Stomach smooth muscle (tissue), 2 donors: ENCODE measurements around the gene PPARG.
A peak's percentile ranks its signal among the peaks of the same experiment; 100 is the strongest.
"Not testable (repeated sequence)": the region's sequence is repeated elsewhere in the genome, so short reads cannot be mapped to it uniquely, and the experiment has no call there.

ENCODE experiments used
- H3K27ac ChIP-seq: one replicate; pipeline ENCODE4 v1.7.0; 2013; ENCODE audit warnings: mild to moderate bottlenecking, low read length, inconsistent platforms
- H3K27me3 ChIP-seq, 2 donors: one replicate each; pipeline ENCODE4 v1.7.0; 2013; ENCODE audit warnings: low read length in 2 of 2; ENCODE audit not compliant: insufficient read depth in 2 of 2, control insufficient read depth in 1 of 2
- H3K36me3 ChIP-seq, 2 donors: one replicate each; pipeline ENCODE4 v1.7.0; 2013; ENCODE audit warnings: low read length in 2 of 2; ENCODE audit not compliant: control insufficient read depth in 2 of 2, insufficient read depth in 2 of 2
- H3K4me1 ChIP-seq: one replicate; pipeline ENCODE4 v1.7.0; 2013; ENCODE audit warnings: low read length; ENCODE audit not compliant: control insufficient read depth, insufficient read depth
- H3K4me3 ChIP-seq, 2 donors: one replicate each; pipeline ENCODE4 v1.7.0; 2013; ENCODE audit warnings: low read length in 2 of 2
- H3K9ac ChIP-seq, 2 donors: one replicate each; pipeline ENCODE4 v1.7.0; 2013; ENCODE audit warnings: low read length in 2 of 2, mild to moderate bottlenecking in 1 of 2
- H3K9me3 ChIP-seq, 2 donors: one replicate each; pipeline ENCODE4 v1.7.0; 2013; ENCODE audit warnings: low read length in 2 of 2; ENCODE audit not compliant: control insufficient read depth in 2 of 2
- donor health status: healthy.
- donor health status: Pancreatic carcinoma.

PPARG gene

GRCh38 chr3:12279591-12280326, 9.1 kb upstream of the PPARG start:
- H3K27ac ChIP-seq: no peak overlapping the region
- H3K36me3 ChIP-seq: no peaks in the 10 kb centered on the region
- H3K9ac ChIP-seq: no peak overlapping the region
- H3K4me1 ChIP-seq: no peaks in the 10 kb centered on the region
- no peaks in the 10 kb centered on the region for H3K27me3 ChIP-seq
- no peaks in the 10 kb centered on the region for H3K9me3 ChIP-seq
- H3K4me3 ChIP-seq: no peak overlapping the region

GRCh38 chr3:12280357-12280806, 8.5 kb upstream of the PPARG start:
- H3K27ac ChIP-seq: no peak overlapping the region
- H3K4me3 ChIP-seq: no peak overlapping the region
- no peaks in the 10 kb centered on the region for H3K4me1 ChIP-seq
- H3K36me3 ChIP-seq: no peaks in the 10 kb centered on the region
- H3K27me3 ChIP-seq: peaks cover 0 to 5% of the 10 kb centered on the region in 2 donors
- no peaks in the 10 kb centered on the region for H3K9me3 ChIP-seq
- H3K9ac ChIP-seq: no peak overlapping the region

GRCh38 chr3:12284591-12284990, 4.3 kb upstream of the PPARG start:
- Histone ChIP-seq H3K4me1 (peaks cover 4% of the 10 kb centered on the region), H3K9ac (no peak overlapping the region), H3K4me3 (no peak overlapping the region), H3K27ac (no peak overlapping the region), H3K9me3 (no peaks in the 10 kb centered on the region), H3K27me3 (peaks cover 9 to 23% of the 10 kb centered on the region in 2 donors), H3K36me3 (no peaks in the 10 kb centered on the region)

- Histone ChIP-seq H3K4me1 (peaks cover 4% of the 10 kb centered on the region), H3K36me3 (no peaks in the 10 kb centered on the region), H3K9me3 (no peaks in the 10 kb centered on the region), H3K27me3 (peaks cover 9 to 23% of the 10 kb centered on the region in 2 donors), H3K27ac (no peak overlapping the region), H3K4me3 (no peak overlapping the region), H3K9ac (no peak overlapping the region)
Observed at GRCh38 chr3:12285003-12285555, 3.8 kb upstream of the PPARG start.

- not testable (repeated sequence) for H3K4me1 ChIP-seq, H3K9ac ChIP-seq, H3K9me3 ChIP-seq, H3K36me3 ChIP-seq, H3K27ac ChIP-seq, H3K4me3 ChIP-seq
- peaks cover 9 to 23% of the 10 kb centered on the region in 2 donors for H3K27me3 ChIP-seq
Observed at GRCh38 chr3:12285779-12286178, 3.1 kb upstream of the PPARG start.

- H3K27ac ChIP-seq: no peak overlapping the region
- H3K4me1 ChIP-seq: peaks cover 4% of the 10 kb centered on the region
- no peak overlapping the region for H3K4me3 ChIP-seq
- no peaks in the 10 kb centered on the region for H3K36me3 ChIP-seq
- peaks cover 9 to 23% of the 10 kb centered on the region in 2 donors for H3K27me3 ChIP-seq
- H3K9me3 ChIP-seq: no peaks in the 10 kb centered on the region
- H3K9ac ChIP-seq: no peak overlapping the region
Observed at GRCh38 chr3:12286504-12286903, 2.4 kb upstream of the PPARG start.

GRCh38 chr3:12286927-12287726, 1.7 kb upstream of the PPARG start:
- Histone ChIP-seq H3K36me3 (no peaks in the 10 kb centered on the region), H3K9me3 (no peaks in the 10 kb centered on the region), H3K27ac (no peak overlapping the region), H3K27me3 (peaks cover 9 to 23% of the 10 kb centered on the region in 2 donors), H3K9ac (peak overlapping the region in 1 of 2 donors; percentile 55), H3K4me1 (peaks cover 4% of the 10 kb centered on the region), H3K4me3 (peak overlapping the region; percentile 35 to 64)

- Histone ChIP-seq H3K27me3 (peaks cover 9 to 23% of the 10 kb centered on the region in 2 donors), H3K4me1 (peaks cover 4% of the 10 kb centered on the region), H3K9me3 (no peaks in the 10 kb centered on the region), H3K9ac (peak overlapping the region; percentile 48 to 68), H3K36me3 (no peaks in the 10 kb centered on the region), H3K27ac (no peak overlapping the region), H3K4me3 (peak overlapping the region; percentile 65 to 74)
Observed at GRCh38 chr3:12287727-12288181, 1.1 kb upstream of the PPARG start.

- no peak overlapping the region for H3K27ac ChIP-seq
- no peaks in the 10 kb centered on the region for H3K9me3 ChIP-seq
- peaks cover 9 to 23% of the 10 kb centered on the region in 2 donors for H3K27me3 ChIP-seq
- no peaks in the 10 kb centered on the region for H3K36me3 ChIP-seq
- peak overlapping the region in 1 of 2 donors; percentile 32 for H3K4me3 ChIP-seq
- H3K4me1 ChIP-seq: peaks cover 4% of the 10 kb centered on the region
- no peak overlapping the region for H3K9ac ChIP-seq
Observed at GRCh38 chr3:12289524-12289923, 654 bp downstream of the PPARG start.

GRCh38 chr3:12292770-12293169, 3.9 kb downstream of the PPARG start:
- Histone ChIP-seq H3K4me3 (no peak overlapping the region), H3K27ac (no peak overlapping the region), H3K9ac (no peak overlapping the region), H3K4me1 (peaks cover 4% of the 10 kb centered on the region), H3K36me3 (no peaks in the 10 kb centered on the region), H3K9me3 (no peaks in the 10 kb centered on the region), H3K27me3 (peaks cover 5 to 9% of the 10 kb centered on the region in 2 donors)
